ENCODE data around the gene RFX8.

RFX8 gene

DNA sequence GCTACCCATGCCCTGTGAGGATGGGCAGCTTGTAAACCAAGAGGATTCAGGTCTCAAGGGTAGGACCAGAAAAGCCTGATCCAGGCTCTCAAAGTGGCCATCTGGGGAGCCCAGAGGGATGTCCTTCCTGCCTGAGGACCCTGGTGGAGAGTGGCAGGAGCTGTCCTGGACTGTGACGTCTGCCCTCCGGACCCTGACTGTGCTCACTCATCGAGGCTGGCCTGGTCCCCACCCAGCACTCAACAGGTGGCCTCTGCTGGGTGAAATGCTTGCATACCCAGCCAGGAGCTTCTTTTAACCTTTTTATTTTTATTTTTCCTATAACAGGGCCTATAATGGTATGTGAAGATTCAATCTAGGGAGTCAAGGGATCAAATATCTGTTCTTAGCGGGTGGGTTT is 112.1 kb downstream of the RFX8 start:
- TF ChIP-seq, protein P1, sequence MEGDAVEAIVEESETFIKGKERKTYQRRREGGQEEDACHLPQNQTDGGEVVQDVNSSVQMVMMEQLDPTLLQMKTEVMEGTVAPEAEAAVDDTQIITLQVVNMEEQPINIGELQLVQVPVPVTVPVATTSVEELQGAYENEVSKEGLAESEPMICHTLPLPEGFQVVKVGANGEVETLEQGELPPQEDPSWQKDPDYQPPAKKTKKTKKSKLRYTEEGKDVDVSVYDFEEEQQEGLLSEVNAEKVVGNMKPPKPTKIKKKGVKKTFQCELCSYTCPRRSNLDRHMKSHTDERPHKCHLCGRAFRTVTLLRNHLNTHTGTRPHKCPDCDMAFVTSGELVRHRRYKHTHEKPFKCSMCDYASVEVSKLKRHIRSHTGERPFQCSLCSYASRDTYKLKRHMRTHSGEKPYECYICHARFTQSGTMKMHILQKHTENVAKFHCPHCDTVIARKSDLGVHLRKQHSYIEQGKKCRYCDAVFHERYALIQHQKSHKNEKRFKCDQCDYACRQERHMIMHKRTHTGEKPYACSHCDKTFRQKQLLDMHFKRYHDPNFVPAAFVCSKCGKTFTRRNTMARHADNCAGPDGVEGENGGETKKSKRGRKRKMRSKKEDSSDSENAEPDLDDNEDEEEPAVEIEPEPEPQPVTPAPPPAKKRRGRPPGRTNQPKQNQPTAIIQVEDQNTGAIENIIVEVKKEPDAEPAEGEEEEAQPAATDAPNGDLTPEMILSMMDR (IDR thresholded peaks at IDR 0.05; ENCODE audit: control insufficient read depth, extremely low read depth, insufficient read depth) = no peak
- H3K4me3 ChIP-seq (ENCODE audit: low read depth, low read length) = no peak overlapping the region
- DNase-seq (ENCODE audit: low read depth) = no peak

DNA sequence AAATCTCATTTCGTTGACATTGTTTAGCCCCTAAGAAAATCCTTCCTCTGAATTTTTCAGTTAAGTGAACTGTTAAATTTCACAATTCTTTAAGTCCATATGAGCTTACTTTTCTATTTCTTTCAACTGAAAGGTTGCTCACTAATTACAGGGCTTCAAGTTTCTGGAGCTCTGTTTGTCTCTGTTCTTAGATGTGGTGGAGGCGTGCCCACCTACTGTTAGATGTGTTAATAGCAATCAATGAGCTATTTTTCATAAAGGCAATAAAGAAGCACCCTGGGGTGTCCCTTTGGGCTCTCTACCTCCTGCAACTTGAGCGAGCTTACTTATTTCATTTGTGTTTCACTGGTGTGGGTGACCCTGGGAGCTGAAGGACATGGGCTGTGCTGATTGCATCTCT is 112.6 kb downstream of the RFX8 start:
- TF ChIP-seq, protein P1 (IDR thresholded peaks at IDR 0.05; ENCODE audit: control insufficient read depth, extremely low read depth, insufficient read depth) = no peak
- DNase-seq (ENCODE audit: low read depth) = no peak
- no peak overlapping the region for H3K4me3 ChIP-seq (ENCODE audit: low read depth, low read length)

- no peak for DNase-seq (ENCODE audit: low read depth)
- TF ChIP-seq, protein P1 (IDR thresholded peaks at IDR 0.05; ENCODE audit: control insufficient read depth, extremely low read depth, insufficient read depth) = no peak
- H3K4me3 ChIP-seq (ENCODE audit: low read depth, low read length) = no peak overlapping the region
These were observed 113.4 kb downstream of the RFX8 start for GRCh38 chr2:101361522-101361921.

- no peak for DNase-seq (ENCODE audit: low read depth)
- no peak overlapping the region for H3K4me3 ChIP-seq (ENCODE audit: low read depth, low read length)
- TF ChIP-seq, protein P1 (IDR thresholded peaks at IDR 0.05; ENCODE audit: control insufficient read depth, extremely low read depth, insufficient read depth) = no peak
These were observed 113.8 kb downstream of the RFX8 start for GRCh38 chr2:101361121-101361520.

DNA sequence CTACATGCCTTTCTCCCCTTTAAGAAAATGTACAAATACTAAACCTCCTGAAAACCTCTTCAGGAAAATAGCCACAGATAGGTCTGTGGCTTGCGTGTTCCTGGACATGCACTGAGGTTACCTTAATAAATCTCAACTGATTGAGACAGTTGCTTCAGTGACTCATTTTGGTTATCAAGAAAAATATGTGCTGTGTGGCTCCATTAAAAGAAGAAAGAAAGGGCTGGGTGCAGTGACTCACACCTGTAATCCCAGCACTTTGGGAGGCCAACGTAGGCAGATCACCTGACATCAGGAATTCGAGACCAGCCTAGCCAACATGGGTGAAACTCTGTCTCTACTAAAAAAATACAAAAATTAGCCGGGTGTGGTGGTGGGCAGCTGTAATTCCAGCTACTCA is 114.7 kb downstream of the RFX8 start:
- TF ChIP-seq, protein P1 (IDR thresholded peaks at IDR 0.05; ENCODE audit: control insufficient read depth, extremely low read depth, insufficient read depth) = no peak
- H3K4me3 ChIP-seq (ENCODE audit: low read depth, low read length) = no peak overlapping the region
- DNase-seq (ENCODE audit: low read depth) = no peak

DNA sequence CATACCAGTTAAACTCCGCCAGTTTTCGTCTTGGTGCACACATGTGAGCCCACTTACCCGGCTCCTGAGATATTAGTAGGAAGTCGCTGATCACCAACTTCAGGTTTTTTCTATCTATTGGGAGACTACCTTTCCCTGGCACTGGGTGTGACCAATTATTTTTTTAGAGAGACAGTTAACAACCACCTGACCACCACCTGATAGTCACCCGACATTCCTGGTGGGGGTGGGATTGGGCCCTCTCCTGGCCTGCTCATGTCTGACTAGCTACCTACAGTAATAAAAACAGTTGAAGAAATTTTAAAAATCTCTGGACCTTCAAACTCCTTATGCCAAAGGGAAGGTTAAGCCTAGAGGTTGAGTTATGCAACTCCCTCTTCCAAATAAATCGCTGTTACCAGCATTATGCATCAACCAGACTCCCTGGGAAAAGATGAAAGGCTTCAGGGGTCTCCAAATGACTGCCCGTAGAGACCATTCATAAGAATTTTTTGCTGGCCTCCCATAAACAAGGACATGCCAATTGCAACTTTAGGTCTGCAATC is 115.4 kb downstream of the RFX8 start:
- H3K4me3 ChIP-seq (ENCODE audit: low read depth, low read length) = no peak overlapping the region
- TF ChIP-seq, protein P1 (IDR thresholded peaks at IDR 0.05; ENCODE audit: control insufficient read depth, extremely low read depth, insufficient read depth) = no peak
- no peak for DNase-seq (ENCODE audit: low read depth)

- TF ChIP-seq, protein P1 (IDR thresholded peaks at IDR 0.05; ENCODE audit: control insufficient read depth, extremely low read depth, insufficient read depth) = no peak
- no peak overlapping the region for H3K4me3 ChIP-seq (ENCODE audit: low read depth, low read length)
- no peak for DNase-seq (ENCODE audit: low read depth)
These were observed 117.5 kb downstream of the RFX8 start for GRCh38 chr2:101357376-101357775.

All from LNCaP clone FGC (cell line).